ENCODE results near the gene PTPN21.
A peak's percentile ranks its signal among the peaks of the same experiment; 100 is the strongest.

Gene PTPN21

DNA sequence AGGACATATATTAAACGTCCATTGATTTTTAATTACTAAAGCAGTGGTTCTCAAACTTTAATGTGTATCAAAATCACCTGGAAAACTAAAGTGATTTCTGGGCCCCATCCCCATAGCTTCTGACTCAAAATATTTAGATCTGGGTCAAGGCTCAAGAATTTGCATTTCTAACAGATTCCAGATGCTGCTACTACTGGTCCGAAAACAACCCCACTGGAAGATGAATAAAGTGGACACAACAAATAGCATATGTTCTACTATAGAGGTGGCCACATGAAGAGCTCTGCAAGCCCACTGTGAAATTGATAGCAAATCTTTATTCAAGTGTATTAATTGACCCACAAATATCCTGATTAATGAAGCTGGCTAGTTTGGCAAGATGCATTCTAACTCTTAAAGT is 99.9 kb downstream of the PTPN21 start:
- H3K4me3 ChIP-seq (ENCODE audit: low read length), result no peak overlapping the region
- DNase-seq (ENCODE audit: low read depth), result no peak
- TF ChIP-seq, protein P1, sequence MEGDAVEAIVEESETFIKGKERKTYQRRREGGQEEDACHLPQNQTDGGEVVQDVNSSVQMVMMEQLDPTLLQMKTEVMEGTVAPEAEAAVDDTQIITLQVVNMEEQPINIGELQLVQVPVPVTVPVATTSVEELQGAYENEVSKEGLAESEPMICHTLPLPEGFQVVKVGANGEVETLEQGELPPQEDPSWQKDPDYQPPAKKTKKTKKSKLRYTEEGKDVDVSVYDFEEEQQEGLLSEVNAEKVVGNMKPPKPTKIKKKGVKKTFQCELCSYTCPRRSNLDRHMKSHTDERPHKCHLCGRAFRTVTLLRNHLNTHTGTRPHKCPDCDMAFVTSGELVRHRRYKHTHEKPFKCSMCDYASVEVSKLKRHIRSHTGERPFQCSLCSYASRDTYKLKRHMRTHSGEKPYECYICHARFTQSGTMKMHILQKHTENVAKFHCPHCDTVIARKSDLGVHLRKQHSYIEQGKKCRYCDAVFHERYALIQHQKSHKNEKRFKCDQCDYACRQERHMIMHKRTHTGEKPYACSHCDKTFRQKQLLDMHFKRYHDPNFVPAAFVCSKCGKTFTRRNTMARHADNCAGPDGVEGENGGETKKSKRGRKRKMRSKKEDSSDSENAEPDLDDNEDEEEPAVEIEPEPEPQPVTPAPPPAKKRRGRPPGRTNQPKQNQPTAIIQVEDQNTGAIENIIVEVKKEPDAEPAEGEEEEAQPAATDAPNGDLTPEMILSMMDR (conservative IDR thresholded peaks at IDR 0.05; ENCODE audit: low read depth, low read length), result no peak

DNA sequence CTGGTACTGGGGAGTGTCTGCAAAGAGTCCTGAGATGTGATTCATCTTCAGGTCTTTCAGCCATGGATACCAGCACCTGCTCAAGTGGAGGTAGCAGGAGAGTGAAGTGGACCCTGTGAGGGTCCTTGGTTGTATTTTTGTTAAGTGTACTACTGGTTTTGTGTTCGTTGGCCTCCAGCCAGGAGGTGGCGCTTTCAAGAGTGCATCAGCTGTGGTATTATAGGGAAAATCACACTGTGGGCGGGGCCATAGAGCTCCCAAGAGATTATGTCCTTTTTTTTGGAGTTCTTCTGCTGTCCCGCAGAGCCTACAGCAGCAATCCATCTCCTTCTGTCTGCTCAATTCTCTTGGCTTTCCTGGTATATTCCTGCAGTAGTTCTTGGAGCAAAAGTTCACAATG is 102.6 kb downstream of the PTPN21 start:
- TF ChIP-seq, protein P1 (conservative IDR thresholded peaks at IDR 0.05; ENCODE audit: low read depth, low read length), result no peak
- H3K4me3 ChIP-seq (ENCODE audit: low read length), result no peak overlapping the region
- no peak for DNase-seq (ENCODE audit: low read depth)

DNA sequence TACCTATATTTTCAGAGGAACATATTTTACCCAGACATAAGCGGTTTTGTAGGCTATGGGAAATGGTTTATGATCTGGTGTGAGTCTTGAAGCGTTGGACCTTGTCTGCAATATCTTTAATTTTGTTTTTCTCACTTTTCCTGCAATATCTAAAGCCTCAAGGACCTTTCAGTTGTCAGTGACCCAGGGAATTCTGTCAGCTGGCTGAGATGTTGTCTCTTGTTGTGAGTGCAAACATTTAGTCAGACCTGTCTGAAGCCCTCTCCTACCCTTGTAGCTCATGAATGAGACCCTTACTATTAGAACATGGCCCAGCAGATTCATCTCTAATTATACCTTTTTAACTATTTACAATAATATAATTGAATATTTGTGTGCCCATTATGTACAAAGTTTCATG is 115.7 kb downstream of the PTPN21 start:
- no peak for DNase-seq (ENCODE audit: low read depth)

DNA sequence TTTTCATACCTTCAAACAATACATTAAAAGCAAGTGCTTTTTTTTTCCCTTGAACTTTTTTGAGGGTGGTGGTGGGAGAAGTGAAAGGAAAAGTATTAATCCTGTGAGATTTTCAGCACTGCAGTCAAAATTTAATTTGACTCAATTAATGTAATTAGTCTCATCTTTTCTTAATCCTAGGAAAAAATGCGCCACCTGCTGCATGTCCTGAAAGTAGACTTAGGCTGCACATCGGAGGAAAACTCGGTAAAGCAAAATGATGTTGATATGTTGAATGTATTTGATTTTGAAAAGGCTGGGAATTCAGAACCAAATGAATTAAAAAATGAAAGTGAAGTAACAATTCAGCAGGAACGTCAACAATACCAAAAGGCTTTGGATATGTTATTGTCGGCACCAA is 117.1 kb downstream of the PTPN21 start:
- TF ChIP-seq, protein P1 (conservative IDR thresholded peaks at IDR 0.05; ENCODE audit: low read depth, low read length), result peak; percentile 70
- no peak overlapping the region for H3K4me3 ChIP-seq (ENCODE audit: low read length)
- DNase-seq (ENCODE audit: low read depth), result no peak

More for the DNA sequence above, 115.7 kb downstream of the PTPN21 start:
- TF ChIP-seq, protein P1 (conservative IDR thresholded peaks at IDR 0.05; ENCODE audit: low read depth, low read length), result no peak
- H3K4me3 ChIP-seq (ENCODE audit: low read length), result no peak overlapping the region

DNA sequence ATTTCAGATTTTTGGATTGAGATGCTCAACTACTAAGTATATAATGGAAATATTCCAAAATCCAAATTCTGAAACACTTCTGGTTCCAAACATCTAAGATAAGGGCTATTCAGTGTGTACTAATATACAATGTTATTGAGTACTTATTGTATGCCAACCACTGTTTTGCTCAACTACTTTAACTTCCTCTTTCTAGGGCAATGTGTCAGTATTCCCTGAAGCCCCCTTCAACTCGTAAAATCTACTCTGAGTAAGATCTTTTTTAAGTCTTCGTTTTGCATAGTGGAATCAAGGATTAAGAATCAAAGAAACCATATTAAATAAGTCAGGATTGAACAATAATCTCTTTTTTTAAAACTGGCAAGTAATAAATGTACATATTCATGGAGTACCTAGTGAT is 123.8 kb downstream of the PTPN21 start:
- TF ChIP-seq, protein P1 (conservative IDR thresholded peaks at IDR 0.05; ENCODE audit: low read depth, low read length), result no peak
- DNase-seq (ENCODE audit: low read depth), result no peak

DNA sequence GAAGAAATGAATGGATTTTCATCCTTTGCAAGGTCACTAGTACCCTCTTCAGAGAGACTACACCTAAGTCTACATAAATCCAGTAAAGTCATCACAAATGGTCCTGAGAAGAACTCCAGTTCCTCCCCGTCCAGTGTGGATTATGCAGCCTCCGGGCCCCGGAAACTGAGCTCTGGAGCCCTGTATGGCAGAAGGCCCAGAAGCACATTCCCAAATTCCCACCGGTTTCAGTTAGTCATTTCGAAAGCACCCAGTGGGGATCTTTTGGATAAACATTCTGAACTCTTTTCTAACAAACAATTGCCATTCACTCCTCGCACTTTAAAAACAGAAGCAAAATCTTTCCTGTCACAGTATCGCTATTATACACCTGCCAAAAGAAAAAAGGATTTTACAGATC is 128.5 kb downstream of the PTPN21 start:
- DNase-seq (ENCODE audit: low read depth), result no peak
- TF ChIP-seq, protein P1 (conservative IDR thresholded peaks at IDR 0.05; ENCODE audit: low read depth, low read length), result no peak
- H3K4me3 ChIP-seq (ENCODE audit: low read length), result no peak overlapping the region

More for the DNA sequence above, 123.8 kb downstream of the PTPN21 start:
- no peak overlapping the region for H3K4me3 ChIP-seq (ENCODE audit: low read length)

DNA sequence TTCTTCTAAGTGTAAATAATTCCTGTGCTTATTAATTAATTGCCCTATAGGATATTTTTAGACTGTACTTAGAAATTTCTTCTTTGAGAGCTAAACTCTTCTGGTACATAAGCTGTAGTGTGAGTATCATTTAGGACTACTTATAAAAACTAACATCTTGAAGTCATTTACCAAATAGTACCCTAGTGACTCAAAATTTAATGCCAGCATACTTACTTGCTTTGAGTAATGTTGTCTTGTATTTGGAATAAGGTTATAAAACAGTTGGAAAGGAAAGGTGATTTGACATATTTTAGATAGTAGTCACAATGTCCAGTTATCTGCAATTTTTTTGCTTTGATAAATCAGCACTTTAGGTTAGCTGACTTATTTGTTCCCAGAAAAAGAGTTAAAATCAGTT is 130.2 kb downstream of the PTPN21 start:
- H3K4me3 ChIP-seq (ENCODE audit: low read length), result no peak overlapping the region
- DNase-seq (ENCODE audit: low read depth), result no peak
- TF ChIP-seq, protein P1 (conservative IDR thresholded peaks at IDR 0.05; ENCODE audit: low read depth, low read length), result no peak

All from retinal pigment epithelial cell (primary cell).